Kidney epithelial cell (primary cell): ENCODE results near the gene ARG2. TPM values are rescaled to one million over a fixed set of nuclear protein-coding genes. Genes with fewer than 3 reads are reported as not detected.

Experiments
- DNase-seq: peaks from one replicate; pipeline ENCODE4 v3.0.0-alpha.2; 2010; ENCODE audit warnings: low read depth
- H3K27me3 ChIP-seq: 2 replicates; pipeline ENCODE4 v1.6.0; 2011; ENCODE audit warnings: low read length; ENCODE audit not compliant: control insufficient read depth, insufficient read depth
- H3K36me3 ChIP-seq: 2 replicates; pipeline ENCODE4 v1.5.1; 2011; ENCODE audit warnings: low read length; ENCODE audit not compliant: control insufficient read depth, insufficient read depth
- H3K4me3 ChIP-seq: 2 replicates; pipeline ENCODE4 v1.5.1; 2011; ENCODE audit warnings: low read depth, mild to moderate bottlenecking, control low read depth, low read length
- CTCF ChIP-seq: IDR thresholded peaks from 2 replicates; pipeline ENCODE4 v1.5.1; 2011; ENCODE audit warnings: mild to moderate bottlenecking, moderate library complexity, low read length, control low read depth, inconsistent platforms; ENCODE audit not compliant: insufficient read depth, poor library complexity, severe bottlenecking
- total RNA-seq: library from RNA; depleted of rRNA; stranded (reverse); fragments of >200 nt; gene quantifications from 2 replicates; pipeline ENCODE4 v1.2.3, GENCODE V29; 2015

The ARG2 gene
- total RNA-seq, 1 donor from 2014 or later, result 35.0 TPM

- TF ChIP-seq CTCF, result no peak
- no peaks in the 10 kb centered on the region for H3K27me3 ChIP-seq
- no peaks in the 10 kb centered on the region for H3K36me3 ChIP-seq
- no peak overlapping the region for H3K4me3 ChIP-seq
- no peak for DNase-seq
Measured at GRCh38 chr14:67577181-67577808, 42.4 kb upstream of the ARG2 start.

GRCh38 chr14:67577909-67578749 is 41.6 kb upstream of the ARG2 start:
- DNase-seq, result no peak
- Histone ChIP-seq H3K36me3 (no peaks in the 10 kb centered on the region), H3K4me3 (no peak overlapping the region), H3K27me3 (no peaks in the 10 kb centered on the region)
- TF ChIP-seq CTCF, result no peak

- no peak for TF ChIP-seq CTCF
- no peaks in the 10 kb centered on the region for H3K27me3 ChIP-seq
- H3K4me3 ChIP-seq, result no peak overlapping the region
- H3K36me3 ChIP-seq, result no peaks in the 10 kb centered on the region
- no peak for DNase-seq
Measured at GRCh38 chr14:67579040-67579439, 40.7 kb upstream of the ARG2 start.

- H3K4me3 ChIP-seq, result no peak overlapping the region
- no peaks in the 10 kb centered on the region for H3K36me3 ChIP-seq
Measured at GRCh38 chr14:67579636-67580035, 40.1 kb upstream of the ARG2 start.

GRCh38 chr14:67580336-67581171 is 39.2 kb upstream of the ARG2 start:
- no peak for TF ChIP-seq CTCF
- H3K4me3 ChIP-seq, result no peak overlapping the region
- H3K36me3 ChIP-seq, result no peaks in the 10 kb centered on the region
- no peak for DNase-seq
- no peaks in the 10 kb centered on the region for H3K27me3 ChIP-seq

More at GRCh38 chr14:67579636-67580035, 40.1 kb upstream of the ARG2 start:
- DNase-seq, result no peak
- TF ChIP-seq CTCF, result no peak
- H3K27me3 ChIP-seq, result no peaks in the 10 kb centered on the region
